Nephron (organoid): ENCODE results near the gene AP1AR.

Source experiments
- H3K27ac Mint-ChIP-seq, 3 experiments: 2 replicates each; pipeline ENCODE4 v1.8.0; 2020; ENCODE audit warnings: mixed read lengths in 3 of 3, mild to moderate bottlenecking in 2 of 3, moderate library complexity in 1 of 3
- H3K27me3 Mint-ChIP-seq: 2 replicates; pipeline ENCODE4 v1.8.0; 2021; ENCODE audit warnings: low read depth, mild to moderate bottlenecking, moderate library complexity, mixed read lengths
- H3K36me3 Mint-ChIP-seq: 2 replicates; pipeline ENCODE4 v1.8.0; 2020; ENCODE audit warnings: low read depth, mixed read lengths
- H3K4me1 Mint-ChIP-seq: 2 replicates; pipeline ENCODE4 v1.8.0; 2020; ENCODE audit warnings: mixed read lengths
- H3K4me3 Mint-ChIP-seq, 3 experiments: 2 replicates each; pipeline ENCODE4 v1.8.0; 2020; ENCODE audit warnings: mild to moderate bottlenecking in 3 of 3, mixed read lengths in 3 of 3, moderate library complexity in 2 of 3
- H3K9me3 Mint-ChIP-seq: 2 replicates; pipeline ENCODE4 v1.8.0; 2020; ENCODE audit warnings: mixed read lengths
- CTCF ChIP-seq, 3 experiments: fragments of 200-600 bp; sonication (generic); IDR thresholded peaks; one replicate each; pipeline ENCODE4 v1.5.0; 2021; ENCODE audit warnings: antibody characterized with exemption in 3 of 3; ENCODE audit not compliant: unreplicated experiment in 3 of 3

The AP1AR gene

GRCh38 chr4:112311516-112311915 is 79.9 kb downstream of the AP1AR start:
- Mint-ChIP-seq H3K9me3 (peaks cover 14% of the 10 kb centered on the region), H3K4me1 (peaks cover 7% of the 10 kb centered on the region), H3K27me3 (no peaks in the 10 kb centered on the region), H3K27ac (no peak overlapping the region), H3K4me3 (no peak overlapping the region), H3K36me3 (peaks cover 3% of the 10 kb centered on the region)
- no peak for TF ChIP-seq CTCF (IDR thresholded peaks at IDR 0.05; ENCODE audit: unreplicated experiment in 3 of 3)

GRCh38 chr4:112312610-112313239 is 81.1 kb downstream of the AP1AR start:
- Mint-ChIP-seq H3K36me3 (peaks cover 3% of the 10 kb centered on the region), H3K9me3 (peaks cover 4% of the 10 kb centered on the region), H3K4me1 (peaks cover 7% of the 10 kb centered on the region), H3K27me3 (no peaks in the 10 kb centered on the region), H3K27ac (no peak overlapping the region), H3K4me3 (no peak overlapping the region)
- no peak for TF ChIP-seq CTCF (IDR thresholded peaks at IDR 0.05; ENCODE audit: unreplicated experiment in 3 of 3)

- no peaks in the 10 kb centered on the region for H3K4me1 Mint-ChIP-seq
- H3K27ac Mint-ChIP-seq = no peak overlapping the region
- H3K9me3 Mint-ChIP-seq = no peaks in the 10 kb centered on the region
- no peaks in the 10 kb centered on the region for H3K36me3 Mint-ChIP-seq
- TF ChIP-seq CTCF (IDR thresholded peaks at IDR 0.05; ENCODE audit: unreplicated experiment in 3 of 3) = no peak
- H3K4me3 Mint-ChIP-seq = no peak overlapping the region
- H3K27me3 Mint-ChIP-seq = no peaks in the 10 kb centered on the region
Observed at GRCh38 chr4:112315446-112315845, 83.9 kb downstream of the AP1AR start.

- Mint-ChIP-seq H3K4me1 (no peaks in the 10 kb centered on the region), H3K27ac (no peak overlapping the region), H3K27me3 (no peaks in the 10 kb centered on the region), H3K36me3 (no peaks in the 10 kb centered on the region), H3K9me3 (no peaks in the 10 kb centered on the region), H3K4me3 (no peak overlapping the region)
- TF ChIP-seq CTCF (IDR thresholded peaks at IDR 0.05; ENCODE audit: unreplicated experiment in 3 of 3) = no peak
Observed at GRCh38 chr4:112316360-112316759, 84.8 kb downstream of the AP1AR start.

- Mint-ChIP-seq H3K4me3 (no peak overlapping the region), H3K4me1 (no peaks in the 10 kb centered on the region), H3K36me3 (no peaks in the 10 kb centered on the region), H3K9me3 (no peaks in the 10 kb centered on the region), H3K27ac (no peak overlapping the region), H3K27me3 (no peaks in the 10 kb centered on the region)
- no peak for TF ChIP-seq CTCF (IDR thresholded peaks at IDR 0.05; ENCODE audit: unreplicated experiment in 3 of 3)
Observed at GRCh38 chr4:112318239-112319142, 86.9 kb downstream of the AP1AR start.
